ENCODE measurements around the gene DCD.
"Not testable (repeated sequence)": the region's sequence is repeated elsewhere in the genome, so short reads cannot be mapped to it uniquely, and the experiment has no call there.

DCD gene

GRCh38 chr12:54650889-54651288 is 2.7 kb upstream of the DCD start:
- no peak for DNase-seq

- no peak for DNase-seq
Observed at GRCh38 chr12:54650409-54650808, 2.2 kb upstream of the DCD start.

GRCh38 chr12:54649825-54650224 is 1.7 kb upstream of the DCD start:
- DNase-seq, result no peak

- DNase-seq, result no peak
Observed at GRCh38 chr12:54641554-54641953, 6.6 kb downstream of the DCD start.

- no peak for DNase-seq
Observed at GRCh38 chr12:54641089-54641488, 7.1 kb downstream of the DCD start.

GRCh38 chr12:54639112-54639511 is 9.1 kb downstream of the DCD start:
- DNase-seq, result not testable (repeated sequence)

- no peak for DNase-seq
Observed at GRCh38 chr12:54634795-54635194, 13.4 kb downstream of the DCD start, which contains the start of gene LACRT. LACRT (minus strand) TSS chr12:54634895; CDS start chr12:54634841, 54 bp downstream.

GRCh38 chr12:54631988-54632728 is 16.0 kb downstream of the DCD start:
- no peak for DNase-seq

- no peak for DNase-seq
Observed at GRCh38 chr12:54631551-54631950, 16.6 kb downstream of the DCD start.

- DNase-seq, result no peak
Observed at GRCh38 chr12:54629925-54630324, 18.2 kb downstream of the DCD start.

- DNase-seq, result no peak
Observed at GRCh38 chr12:54628186-54628846, 19.8 kb downstream of the DCD start.

GRCh38 chr12:54627304-54627703 is 20.9 kb downstream of the DCD start:
- no peak for DNase-seq

- no peak for DNase-seq
Observed at GRCh38 chr12:54625598-54625997, 22.6 kb downstream of the DCD start.

GRCh38 chr12:54624315-54625279 is 23.6 kb downstream of the DCD start:
- DNase-seq, result no peak

GRCh38 chr12:54622463-54623183 is 25.5 kb downstream of the DCD start:
- peak; percentile 54 for DNase-seq

GRCh38 chr12:54616933-54617680 is 31.1 kb downstream of the DCD start:
- DNase-seq, result no peak

- no peak for DNase-seq
Observed at GRCh38 chr12:54612225-54612750, 35.9 kb downstream of the DCD start.

- DNase-seq, result no peak
Observed at GRCh38 chr12:54611715-54612149, 36.4 kb downstream of the DCD start.

- peak; percentile 19 for DNase-seq
Observed at GRCh38 chr12:54608769-54609168, 39.4 kb downstream of the DCD start.

- no peak for DNase-seq
Observed at GRCh38 chr12:54608156-54608555, 40.0 kb downstream of the DCD start.

GRCh38 chr12:54606556-54606955 is 41.6 kb downstream of the DCD start:
- DNase-seq, result no peak

All from DMS53 (cell line).